ENCODE data around the gene IQGAP2.

IQGAP2 gene

DNA sequence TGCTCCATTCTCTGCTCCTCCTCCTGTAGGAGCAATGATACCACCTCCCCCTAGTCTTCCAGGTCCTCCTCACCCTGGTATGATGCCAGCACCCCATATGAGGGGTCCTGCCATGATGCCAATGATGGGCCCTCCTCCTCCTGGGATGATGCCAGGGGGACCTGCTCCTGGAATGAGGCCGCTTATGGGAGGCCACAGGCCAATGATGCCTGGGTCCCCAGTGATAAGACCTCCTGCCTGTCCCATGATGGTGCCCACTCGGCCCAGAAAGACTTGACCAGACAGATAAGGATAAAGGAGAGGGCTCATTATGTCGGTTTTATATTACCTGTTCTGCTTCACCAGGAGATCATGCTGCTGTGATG, 26.2 kb upstream of the IQGAP2 start:
- no peak overlapping the region for H3K27ac Mint-ChIP-seq
- no peak for DNase-seq
- H3K9me3 Mint-ChIP-seq = no peaks in the 10 kb centered on the region
- peaks cover 36% of the 10 kb centered on the region for H3K4me1 Mint-ChIP-seq
- ATAC-seq = no peak
- no peaks in the 10 kb centered on the region for H3K27me3 Mint-ChIP-seq
- H3K4me3 Mint-ChIP-seq = no peak overlapping the region

DNA sequence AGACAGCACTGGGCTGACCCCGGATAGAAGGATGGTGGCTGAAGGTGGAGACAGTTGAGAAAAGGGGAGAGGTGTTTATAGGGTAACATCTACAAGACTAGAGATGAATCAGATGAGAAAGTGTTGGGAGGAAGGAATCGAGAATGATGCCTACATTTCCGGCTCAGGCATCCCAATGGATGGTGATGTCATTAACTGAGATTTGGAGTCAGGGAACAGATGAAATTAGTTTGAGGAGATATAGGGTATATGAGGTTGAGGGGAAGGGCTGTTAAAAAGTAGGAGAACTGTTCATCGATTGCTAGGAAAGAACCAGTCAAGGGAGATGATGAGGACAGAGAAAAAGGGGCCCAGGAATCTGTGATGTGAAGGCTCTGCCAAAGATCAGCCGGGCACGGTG, 24.7 kb upstream of the IQGAP2 start:
- Mint-ChIP-seq H3K9me3 (no peaks in the 10 kb centered on the region), H3K27me3 (no peaks in the 10 kb centered on the region), H3K27ac (peak overlapping the region in 1 of 2 donors; percentile 13), H3K4me3 (no peak overlapping the region), H3K4me1 (peaks cover 28% of the 10 kb centered on the region)
- ATAC-seq (no peak), DNase-seq (no peak)

DNA sequence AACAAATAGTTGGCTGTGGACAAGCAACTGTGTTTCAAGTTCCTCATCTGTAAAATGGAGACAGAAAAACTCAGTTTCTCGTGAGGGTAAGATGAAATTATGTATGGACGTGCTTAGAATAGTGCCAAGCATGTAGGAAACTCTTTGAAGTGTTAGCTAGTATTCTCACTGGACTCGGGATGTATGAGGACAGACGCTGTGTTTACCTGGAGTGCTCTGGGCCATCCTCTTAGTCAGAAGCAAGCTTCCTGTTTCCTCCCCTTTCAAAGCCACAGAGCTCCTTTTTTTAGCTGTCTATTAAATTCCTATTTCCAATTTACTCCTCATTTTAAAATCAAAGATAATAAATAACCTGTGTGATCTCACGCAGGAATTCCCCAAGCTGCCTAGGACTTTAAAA, 23.8 kb upstream of the IQGAP2 start:
- H3K4me1 Mint-ChIP-seq = peaks cover 36% of the 10 kb centered on the region
- H3K9me3 Mint-ChIP-seq = no peaks in the 10 kb centered on the region
- ATAC-seq (no peak), DNase-seq (no peak)
- no peaks in the 10 kb centered on the region for H3K27me3 Mint-ChIP-seq
- no peak overlapping the region for H3K4me3 Mint-ChIP-seq
- H3K27ac Mint-ChIP-seq = no peak overlapping the region

- DNase-seq = no peak
- Mint-ChIP-seq H3K27ac (no peak overlapping the region), H3K4me3 (no peak overlapping the region), H3K4me1 (peaks cover 41% of the 10 kb centered on the region), H3K27me3 (no peaks in the 10 kb centered on the region), H3K9me3 (no peaks in the 10 kb centered on the region)
- ATAC-seq = no peak
Observed at GRCh38 chr5:76379855-76380254, 23.2 kb upstream of the IQGAP2 start.

DNA sequence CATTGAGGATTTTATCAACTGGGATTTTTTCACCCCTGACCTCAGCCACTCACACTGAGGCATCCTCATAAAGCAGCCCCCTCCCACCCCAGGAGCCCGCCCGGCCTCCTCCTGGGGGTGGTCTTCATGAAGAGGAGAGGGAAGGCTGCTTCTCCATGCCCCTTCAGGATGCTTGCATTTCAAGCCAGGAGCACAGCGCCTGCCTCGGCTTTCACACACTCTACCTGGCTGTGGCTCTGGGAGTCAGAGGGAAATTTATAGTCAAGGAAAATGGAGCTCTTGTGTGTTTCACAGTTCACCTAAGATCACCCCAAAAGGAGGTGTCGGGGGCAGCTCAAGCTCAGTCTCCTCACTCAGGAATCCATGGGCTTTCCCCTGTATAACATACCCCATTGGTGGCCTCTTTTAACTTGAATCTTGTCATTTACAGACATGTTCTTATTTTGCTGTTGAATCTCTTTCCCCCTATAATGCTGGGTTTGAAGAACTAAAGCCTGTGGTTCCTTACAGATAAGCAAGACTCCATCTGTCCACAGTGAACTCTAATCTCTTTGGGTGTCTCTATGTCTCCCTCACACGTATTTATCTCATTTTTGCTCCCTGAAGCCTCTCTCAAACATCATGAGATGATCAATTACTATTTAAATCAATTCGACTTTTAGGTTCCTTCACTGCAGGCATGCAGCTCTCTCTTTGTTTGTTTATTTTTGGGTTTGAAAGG, 22.6 kb upstream of the IQGAP2 start:
- no peak for ATAC-seq
- no peak for DNase-seq
- no peaks in the 10 kb centered on the region for H3K9me3 Mint-ChIP-seq
- peaks cover 44% of the 10 kb centered on the region for H3K4me1 Mint-ChIP-seq
- no peaks in the 10 kb centered on the region for H3K27me3 Mint-ChIP-seq
- H3K27ac Mint-ChIP-seq = no peak overlapping the region
- H3K4me3 Mint-ChIP-seq = no peak overlapping the region

DNA sequence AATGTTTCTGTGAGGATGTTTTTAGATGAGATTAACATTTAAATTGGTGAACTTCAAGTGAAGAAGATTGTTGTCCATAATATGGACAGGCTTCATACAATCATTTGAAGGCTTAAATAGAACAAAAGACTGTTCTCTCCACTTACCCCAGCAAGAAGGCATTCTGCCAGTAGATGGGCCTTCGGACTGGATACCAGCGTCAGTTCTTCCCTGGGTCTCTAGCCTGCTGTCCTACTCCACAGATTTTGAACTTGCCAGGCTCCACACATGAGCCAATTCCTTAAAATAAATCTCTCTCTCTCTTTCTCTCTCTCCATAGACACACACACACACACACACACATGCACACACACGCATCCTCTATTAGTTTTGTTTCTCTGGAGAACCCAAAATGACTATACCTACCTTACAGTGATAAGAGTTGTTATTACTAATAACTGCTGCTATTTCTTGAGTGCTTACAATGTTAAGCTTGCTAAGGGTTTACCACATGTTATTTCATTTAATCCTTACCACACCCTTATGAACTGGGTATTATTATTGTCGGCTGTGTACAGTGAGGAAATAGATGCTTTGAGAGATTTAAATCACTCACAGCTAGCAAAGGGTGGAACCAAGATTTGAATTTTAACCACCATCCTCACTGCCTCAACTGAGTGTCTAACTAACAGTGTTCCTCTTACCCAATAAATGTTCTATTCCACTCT, 19.8 kb upstream of the IQGAP2 start:
- H3K27me3 Mint-ChIP-seq = no peaks in the 10 kb centered on the region
- no peak overlapping the region for H3K4me3 Mint-ChIP-seq
- H3K4me1 Mint-ChIP-seq = peaks cover 39% of the 10 kb centered on the region
- H3K27ac Mint-ChIP-seq = no peak overlapping the region
- H3K9me3 Mint-ChIP-seq = no peaks in the 10 kb centered on the region
- DNase-seq (no peak), ATAC-seq (peak; percentile 65)

- peaks cover 41% of the 10 kb centered on the region for H3K4me1 Mint-ChIP-seq
- DNase-seq (no peak), ATAC-seq (peak; percentile 48)
- H3K27ac Mint-ChIP-seq = no peak overlapping the region
- no peaks in the 10 kb centered on the region for H3K27me3 Mint-ChIP-seq
- H3K4me3 Mint-ChIP-seq = peak overlapping the region in 1 of 2 donors; percentile 14
- no peaks in the 10 kb centered on the region for H3K9me3 Mint-ChIP-seq
Observed at GRCh38 chr5:76384189-76384588, 18.9 kb upstream of the IQGAP2 start.

- Mint-ChIP-seq H3K27ac (no peak overlapping the region), H3K4me1 (peaks cover 38% of the 10 kb centered on the region), H3K9me3 (no peaks in the 10 kb centered on the region), H3K27me3 (no peaks in the 10 kb centered on the region), H3K4me3 (no peak overlapping the region)
- DNase-seq (no peak), ATAC-seq (no peak)
Observed at GRCh38 chr5:76384705-76385104, 18.4 kb upstream of the IQGAP2 start.

DNA sequence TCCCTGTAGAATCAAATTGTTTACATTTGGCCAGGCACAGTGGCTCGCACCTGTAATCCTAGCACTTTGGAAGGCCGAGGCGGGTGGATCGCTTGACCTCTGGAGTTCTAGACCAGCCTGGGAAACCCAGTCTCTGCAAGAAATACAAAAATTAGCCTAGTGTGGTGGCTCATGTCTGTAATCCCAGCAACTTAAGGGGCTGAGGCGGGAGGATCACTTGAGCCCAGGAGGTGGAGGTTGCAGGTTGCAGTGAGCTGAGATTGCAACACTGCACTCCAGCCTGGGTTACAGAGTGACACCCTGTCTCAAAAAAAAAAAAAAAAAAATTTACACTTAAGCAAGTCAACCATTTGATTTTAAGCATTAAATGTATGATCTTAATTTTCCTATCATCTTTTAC, 17.5 kb upstream of the IQGAP2 start:
- H3K27me3 Mint-ChIP-seq = no peaks in the 10 kb centered on the region
- no peak for ATAC-seq
- no peak overlapping the region for H3K27ac Mint-ChIP-seq
- DNase-seq = no peak
- no peaks in the 10 kb centered on the region for H3K9me3 Mint-ChIP-seq
- H3K4me1 Mint-ChIP-seq = peaks cover 41% of the 10 kb centered on the region
- H3K4me3 Mint-ChIP-seq = no peak overlapping the region

DNA sequence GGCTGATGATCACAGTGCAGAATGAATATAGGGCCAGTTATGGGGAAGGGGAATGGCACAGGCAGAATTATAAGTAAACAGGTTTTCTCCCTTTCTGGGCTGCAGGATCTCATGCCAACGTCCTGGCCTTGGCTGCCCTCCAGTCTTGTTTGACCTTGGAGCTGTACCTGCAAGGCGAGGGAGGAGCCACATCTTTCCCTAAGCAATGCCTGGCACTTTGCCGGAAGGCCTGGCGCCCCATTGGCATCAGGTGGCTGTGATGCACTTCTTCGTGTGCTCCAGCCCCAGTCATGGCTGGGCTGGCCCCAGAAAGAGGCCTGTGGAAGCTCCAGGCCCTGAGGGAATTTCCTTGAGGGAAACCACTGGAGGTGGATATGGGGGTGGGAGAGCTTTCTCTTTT, 16.7 kb upstream of the IQGAP2 start:
- peaks cover 46% of the 10 kb centered on the region for H3K4me1 Mint-ChIP-seq
- no peak overlapping the region for H3K4me3 Mint-ChIP-seq
- no peaks in the 10 kb centered on the region for H3K27me3 Mint-ChIP-seq
- H3K9me3 Mint-ChIP-seq = no peaks in the 10 kb centered on the region
- H3K27ac Mint-ChIP-seq = no peak overlapping the region
- ATAC-seq (no peak), DNase-seq (no peak)

DNA sequence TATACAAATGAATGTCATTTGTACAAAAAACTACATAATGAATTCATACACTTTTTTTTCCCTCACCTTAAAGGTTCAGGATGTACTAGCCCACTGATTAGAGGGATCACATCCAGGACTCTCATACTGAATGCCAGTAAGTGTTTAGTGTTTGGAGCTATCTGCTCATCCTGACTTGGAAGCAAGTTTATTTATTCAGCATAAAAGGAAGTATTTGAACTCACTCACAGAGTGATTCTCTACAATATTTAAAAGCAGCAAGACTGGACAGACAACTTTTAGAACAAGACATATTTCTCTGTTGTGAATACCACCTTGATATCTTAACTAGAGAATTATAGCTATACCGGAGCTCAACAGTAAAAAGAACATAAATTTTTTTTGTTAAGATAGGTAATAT, 14.8 kb upstream of the IQGAP2 start:
- no peak for DNase-seq
- H3K27me3 Mint-ChIP-seq = no peaks in the 10 kb centered on the region
- no peak overlapping the region for H3K4me3 Mint-ChIP-seq
- H3K4me1 Mint-ChIP-seq = peaks cover 56% of the 10 kb centered on the region
- H3K9me3 Mint-ChIP-seq = no peaks in the 10 kb centered on the region
- no peak overlapping the region for H3K27ac Mint-ChIP-seq
- ATAC-seq = no peak

DNA sequence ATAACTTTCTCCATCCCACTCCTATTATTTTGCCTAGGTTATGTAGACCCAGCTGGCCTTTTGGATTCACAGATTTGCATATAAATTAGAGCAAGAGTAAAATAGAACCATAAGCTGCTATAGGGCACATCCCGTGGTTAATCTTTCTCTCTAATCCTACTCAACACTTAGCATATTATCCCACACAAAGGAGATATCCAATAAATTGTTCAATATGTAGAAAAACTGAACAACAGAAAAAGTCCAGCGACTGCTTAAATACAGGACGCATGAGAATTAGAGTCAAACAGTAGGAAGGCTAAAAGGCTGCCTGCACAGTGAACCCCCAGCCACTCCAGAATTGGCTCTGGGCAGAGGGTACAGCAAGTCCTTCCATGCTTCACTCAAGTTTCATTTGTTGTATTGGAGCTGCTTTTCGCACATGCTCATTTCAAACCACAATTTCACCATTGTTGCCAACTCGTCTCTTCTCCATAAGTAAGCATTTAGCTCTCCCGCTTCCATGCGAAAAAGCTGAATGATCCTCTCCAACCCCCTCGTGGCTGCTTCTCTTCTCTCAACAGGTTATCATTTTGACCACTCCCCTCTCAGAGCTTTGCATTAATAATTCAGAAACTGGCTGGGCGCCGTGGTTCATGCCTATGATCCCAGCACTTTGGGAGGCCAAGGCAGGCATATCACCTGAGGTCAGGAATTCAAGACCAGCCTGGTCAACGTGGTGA, 14.1 kb upstream of the IQGAP2 start:
- Mint-ChIP-seq H3K27ac (peak overlapping the region in 1 of 2 donors; percentile 2), H3K4me1 (peaks cover 56% of the 10 kb centered on the region), H3K9me3 (no peaks in the 10 kb centered on the region), H3K27me3 (no peaks in the 10 kb centered on the region), H3K4me3 (no peak overlapping the region)
- ATAC-seq = no peak
- DNase-seq = no peak

DNA sequence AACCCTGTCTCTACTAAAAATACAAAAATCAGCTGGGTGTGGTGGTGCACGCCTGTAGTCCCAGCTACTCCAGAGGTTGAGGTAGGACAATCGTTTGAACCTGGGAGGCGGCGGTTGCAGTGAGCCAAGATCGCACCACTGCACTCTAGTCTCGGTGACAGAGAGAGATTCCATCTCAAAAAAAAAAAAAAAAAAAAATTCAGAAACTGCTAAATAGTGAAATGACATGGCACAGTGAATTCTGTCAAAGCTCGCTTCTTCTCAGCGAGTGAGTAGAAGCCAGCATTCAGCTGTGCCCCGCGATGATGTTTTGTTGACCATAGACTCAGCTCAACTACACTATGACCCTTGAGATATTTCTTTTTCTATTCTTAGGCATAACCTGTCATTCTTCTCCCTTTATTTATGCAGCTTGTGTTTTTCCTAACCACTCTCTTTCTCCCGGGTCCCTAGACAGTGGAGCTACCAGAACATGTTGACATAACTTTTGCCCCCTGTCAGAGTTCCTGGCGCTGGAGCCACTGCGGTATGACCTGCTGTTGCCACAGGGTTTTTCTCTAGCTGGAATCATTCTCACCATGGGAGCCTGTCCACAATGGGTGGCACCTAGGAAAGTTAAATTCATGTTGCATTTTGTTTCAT, 13.5 kb upstream of the IQGAP2 start:
- Mint-ChIP-seq H3K27me3 (no peaks in the 10 kb centered on the region), H3K4me3 (no peak overlapping the region), H3K4me1 (peaks cover 56% of the 10 kb centered on the region), H3K9me3 (no peaks in the 10 kb centered on the region), H3K27ac (no peak overlapping the region)
- ATAC-seq = no peak
- no peak for DNase-seq

DNA sequence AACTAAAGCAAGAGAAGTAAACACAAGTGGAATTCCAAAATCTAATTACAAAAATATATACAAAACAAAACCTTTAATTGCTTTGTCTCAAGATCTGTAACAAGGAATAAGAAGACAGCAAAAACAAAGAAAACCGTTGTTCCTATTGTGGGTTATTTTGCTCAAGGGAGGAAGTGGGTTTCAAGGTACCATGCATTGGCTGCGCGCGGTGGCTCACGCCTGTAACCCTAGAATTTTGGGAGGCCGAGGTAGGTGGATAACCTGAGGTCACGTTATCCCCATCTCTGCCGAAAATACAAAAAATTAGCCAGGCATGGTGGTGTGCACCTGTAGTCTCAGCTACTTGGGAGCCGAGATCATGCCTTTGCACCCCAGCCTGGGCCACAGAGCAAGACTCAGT, 12.1 kb upstream of the IQGAP2 start:
- ATAC-seq (no peak), DNase-seq (no peak)
- Mint-ChIP-seq H3K4me1 (peaks cover 50% of the 10 kb centered on the region), H3K27me3 (no peaks in the 10 kb centered on the region), H3K4me3 (no peak overlapping the region), H3K27ac (no peak overlapping the region), H3K9me3 (no peaks in the 10 kb centered on the region)

GRCh38 chr5:76393035-76393680, 9.9 kb upstream of the IQGAP2 start:
- Mint-ChIP-seq H3K27ac (peak overlapping the region; percentile 30 to 68), H3K9me3 (no peaks in the 10 kb centered on the region), H3K4me3 (peak overlapping the region in 1 of 2 donors; percentile 11), H3K4me1 (peaks cover 50% of the 10 kb centered on the region), H3K27me3 (no peaks in the 10 kb centered on the region)
- peak; percentile 72 for ATAC-seq
- no peak for DNase-seq
